ENCODE data around the gene CNN2. TPM values are rescaled to one million over a fixed set of nuclear protein-coding genes. Genes with fewer than 3 reads are reported as not detected.

CNN2 gene
- total and polyA plus RNA-seq, 9 of the 15 experiments (the other 6 are each of a cell fraction or from before 2014, with no cell fraction given): 12.1 to 174 (median 52.7) TPM

DNA sequence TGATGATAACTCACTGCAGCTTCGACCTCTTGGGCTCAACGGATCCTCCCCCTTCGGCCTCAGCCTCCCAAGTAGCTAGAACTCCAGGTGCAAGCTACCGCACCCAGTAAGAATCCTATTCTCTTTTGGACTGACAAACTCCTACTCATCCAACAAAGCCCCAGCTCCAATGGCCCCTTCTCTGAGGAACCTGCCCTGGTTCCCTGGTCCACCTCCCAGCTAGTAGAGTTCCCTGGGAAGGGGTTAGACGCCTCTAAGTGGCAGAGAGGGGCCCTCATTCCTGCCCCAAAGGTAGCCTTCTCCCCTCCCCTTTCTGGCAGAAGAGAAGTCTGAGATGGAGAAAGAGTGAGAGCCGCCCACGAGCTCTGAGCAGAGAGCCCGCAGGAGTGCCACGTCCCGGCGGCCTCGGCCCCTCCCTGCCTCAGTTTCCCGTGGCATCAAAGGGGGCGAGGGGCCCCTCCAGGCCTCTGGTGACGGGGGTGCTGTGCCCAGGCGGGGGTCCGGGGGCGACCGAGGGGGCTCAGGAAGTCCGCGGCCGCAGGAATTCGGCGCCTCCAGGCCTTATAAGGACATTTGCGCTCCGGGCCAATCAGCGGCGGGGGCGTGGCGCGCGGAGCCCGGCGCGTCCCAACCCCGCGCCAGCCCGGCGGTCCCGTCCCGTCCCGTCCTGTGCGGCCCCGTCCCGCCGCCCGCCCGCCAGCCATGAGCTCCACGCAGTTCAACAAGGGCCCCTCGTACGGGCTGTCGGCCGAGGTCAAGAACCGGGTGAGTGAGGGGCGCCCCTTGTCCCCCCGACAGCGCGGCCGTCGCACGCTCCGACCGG, at the start of gene CNN2 (continued):
- TF ChIP-seq, protein P1, sequence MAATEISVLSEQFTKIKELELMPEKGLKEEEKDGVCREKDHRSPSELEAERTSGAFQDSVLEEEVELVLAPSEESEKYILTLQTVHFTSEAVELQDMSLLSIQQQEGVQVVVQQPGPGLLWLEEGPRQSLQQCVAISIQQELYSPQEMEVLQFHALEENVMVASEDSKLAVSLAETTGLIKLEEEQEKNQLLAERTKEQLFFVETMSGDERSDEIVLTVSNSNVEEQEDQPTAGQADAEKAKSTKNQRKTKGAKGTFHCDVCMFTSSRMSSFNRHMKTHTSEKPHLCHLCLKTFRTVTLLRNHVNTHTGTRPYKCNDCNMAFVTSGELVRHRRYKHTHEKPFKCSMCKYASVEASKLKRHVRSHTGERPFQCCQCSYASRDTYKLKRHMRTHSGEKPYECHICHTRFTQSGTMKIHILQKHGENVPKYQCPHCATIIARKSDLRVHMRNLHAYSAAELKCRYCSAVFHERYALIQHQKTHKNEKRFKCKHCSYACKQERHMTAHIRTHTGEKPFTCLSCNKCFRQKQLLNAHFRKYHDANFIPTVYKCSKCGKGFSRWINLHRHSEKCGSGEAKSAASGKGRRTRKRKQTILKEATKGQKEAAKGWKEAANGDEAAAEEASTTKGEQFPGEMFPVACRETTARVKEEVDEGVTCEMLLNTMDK (IDR thresholded peaks at IDR 0.05; ENCODE audit: borderline replicate concordance, insufficient read depth, low read depth, low read length, poor library complexity, severe bottlenecking): no peak
- TF ChIP-seq HLTF (IDR thresholded peaks at IDR 0.05): no peak
- no peak for TF ChIP-seq BRD9 (IDR thresholded peaks at IDR 0.05; ENCODE audit: low read depth, partially characterized antibody)
- TF ChIP-seq, protein P2, sequence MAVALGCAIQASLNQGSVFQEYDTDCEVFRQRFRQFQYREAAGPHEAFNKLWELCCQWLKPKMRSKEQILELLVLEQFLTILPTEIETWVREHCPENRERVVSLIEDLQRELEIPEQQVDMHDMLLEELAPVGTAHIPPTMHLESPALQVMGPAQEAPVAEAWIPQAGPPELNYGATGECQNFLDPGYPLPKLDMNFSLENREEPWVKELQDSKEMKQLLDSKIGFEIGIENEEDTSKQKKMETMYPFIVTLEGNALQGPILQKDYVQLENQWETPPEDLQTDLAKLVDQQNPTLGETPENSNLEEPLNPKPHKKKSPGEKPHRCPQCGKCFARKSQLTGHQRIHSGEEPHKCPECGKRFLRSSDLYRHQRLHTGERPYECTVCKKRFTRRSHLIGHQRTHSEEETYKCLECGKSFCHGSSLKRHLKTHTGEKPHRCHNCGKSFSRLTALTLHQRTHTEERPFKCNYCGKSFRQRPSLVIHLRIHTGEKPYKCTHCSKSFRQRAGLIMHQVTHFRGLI (CRISPR knock-in tag; IDR thresholded peaks at IDR 0.05): no peak
- TF ChIP-seq SMARCC2 (IDR thresholded peaks at IDR 0.05; ENCODE audit: low read depth): no peak
- peak; percentile 64; the same call in 1 of the 2 replicates for TF ChIP-seq FOXP1 (CRISPR knock-in tag; IDR thresholded peaks at IDR 0.05)
- no peak for TF ChIP-seq CLOCK (CRISPR knock-in tag; IDR thresholded peaks at IDR 0.05; ENCODE audit: borderline replicate concordance)
- TF ChIP-seq ZKSCAN8 (CRISPR knock-in tag; IDR thresholded peaks at IDR 0.05): no peak
- TF ChIP-seq, protein P3, sequence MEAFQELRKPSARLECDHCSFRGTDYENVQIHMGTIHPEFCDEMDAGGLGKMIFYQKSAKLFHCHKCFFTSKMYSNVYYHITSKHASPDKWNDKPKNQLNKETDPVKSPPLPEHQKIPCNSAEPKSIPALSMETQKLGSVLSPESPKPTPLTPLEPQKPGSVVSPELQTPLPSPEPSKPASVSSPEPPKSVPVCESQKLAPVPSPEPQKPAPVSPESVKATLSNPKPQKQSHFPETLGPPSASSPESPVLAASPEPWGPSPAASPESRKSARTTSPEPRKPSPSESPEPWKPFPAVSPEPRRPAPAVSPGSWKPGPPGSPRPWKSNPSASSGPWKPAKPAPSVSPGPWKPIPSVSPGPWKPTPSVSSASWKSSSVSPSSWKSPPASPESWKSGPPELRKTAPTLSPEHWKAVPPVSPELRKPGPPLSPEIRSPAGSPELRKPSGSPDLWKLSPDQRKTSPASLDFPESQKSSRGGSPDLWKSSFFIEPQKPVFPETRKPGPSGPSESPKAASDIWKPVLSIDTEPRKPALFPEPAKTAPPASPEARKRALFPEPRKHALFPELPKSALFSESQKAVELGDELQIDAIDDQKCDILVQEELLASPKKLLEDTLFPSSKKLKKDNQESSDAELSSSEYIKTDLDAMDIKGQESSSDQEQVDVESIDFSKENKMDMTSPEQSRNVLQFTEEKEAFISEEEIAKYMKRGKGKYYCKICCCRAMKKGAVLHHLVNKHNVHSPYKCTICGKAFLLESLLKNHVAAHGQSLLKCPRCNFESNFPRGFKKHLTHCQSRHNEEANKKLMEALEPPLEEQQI (IDR thresholded peaks at IDR 0.05): no peak
- no peak for TF ChIP-seq KLF10 (CRISPR knock-in tag; IDR thresholded peaks at IDR 0.05)
- TF ChIP-seq ELF1 (tag; IDR thresholded peaks at IDR 0.05): no peak
- no peak for TF ChIP-seq SMARCB1 (IDR thresholded peaks at IDR 0.05; ENCODE audit: insufficient read length, low read depth)
- peak; percentile 72 for TF ChIP-seq L3MBTL2 (IDR thresholded peaks at IDR 0.05)
- TF ChIP-seq STAG1 (CRISPR knock-in tag; IDR thresholded peaks at IDR 0.05; ENCODE audit: borderline replicate concordance): no peak
- TF ChIP-seq FOXJ3 (CRISPR knock-in tag; IDR thresholded peaks at IDR 0.05): no peak
- TF ChIP-seq, protein P4, sequence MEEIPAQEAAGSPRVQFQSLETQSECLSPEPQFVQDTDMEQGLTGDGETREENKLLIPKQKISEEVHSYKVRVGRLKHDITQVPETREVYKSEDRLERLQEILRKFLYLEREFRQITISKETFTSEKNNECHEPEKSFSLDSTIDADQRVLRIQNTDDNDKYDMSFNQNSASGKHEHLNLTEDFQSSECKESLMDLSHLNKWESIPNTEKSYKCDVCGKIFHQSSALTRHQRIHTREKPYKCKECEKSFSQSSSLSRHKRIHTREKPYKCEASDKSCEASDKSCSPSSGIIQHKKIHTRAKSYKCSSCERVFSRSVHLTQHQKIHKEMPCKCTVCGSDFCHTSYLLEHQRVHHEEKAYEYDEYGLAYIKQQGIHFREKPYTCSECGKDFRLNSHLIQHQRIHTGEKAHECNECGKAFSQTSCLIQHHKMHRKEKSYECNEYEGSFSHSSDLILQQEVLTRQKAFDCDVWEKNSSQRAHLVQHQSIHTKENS (CRISPR knock-in tag; IDR thresholded peaks at IDR 0.05): no peak
- TF ChIP-seq SMAD4 (CRISPR knock-in tag; conservative IDR thresholded peaks at IDR 0.05): peak; percentile 68; the same call in 1 of the 2 replicates
